ENCODE results near the gene NKAIN4.

Gene NKAIN4

DNA sequence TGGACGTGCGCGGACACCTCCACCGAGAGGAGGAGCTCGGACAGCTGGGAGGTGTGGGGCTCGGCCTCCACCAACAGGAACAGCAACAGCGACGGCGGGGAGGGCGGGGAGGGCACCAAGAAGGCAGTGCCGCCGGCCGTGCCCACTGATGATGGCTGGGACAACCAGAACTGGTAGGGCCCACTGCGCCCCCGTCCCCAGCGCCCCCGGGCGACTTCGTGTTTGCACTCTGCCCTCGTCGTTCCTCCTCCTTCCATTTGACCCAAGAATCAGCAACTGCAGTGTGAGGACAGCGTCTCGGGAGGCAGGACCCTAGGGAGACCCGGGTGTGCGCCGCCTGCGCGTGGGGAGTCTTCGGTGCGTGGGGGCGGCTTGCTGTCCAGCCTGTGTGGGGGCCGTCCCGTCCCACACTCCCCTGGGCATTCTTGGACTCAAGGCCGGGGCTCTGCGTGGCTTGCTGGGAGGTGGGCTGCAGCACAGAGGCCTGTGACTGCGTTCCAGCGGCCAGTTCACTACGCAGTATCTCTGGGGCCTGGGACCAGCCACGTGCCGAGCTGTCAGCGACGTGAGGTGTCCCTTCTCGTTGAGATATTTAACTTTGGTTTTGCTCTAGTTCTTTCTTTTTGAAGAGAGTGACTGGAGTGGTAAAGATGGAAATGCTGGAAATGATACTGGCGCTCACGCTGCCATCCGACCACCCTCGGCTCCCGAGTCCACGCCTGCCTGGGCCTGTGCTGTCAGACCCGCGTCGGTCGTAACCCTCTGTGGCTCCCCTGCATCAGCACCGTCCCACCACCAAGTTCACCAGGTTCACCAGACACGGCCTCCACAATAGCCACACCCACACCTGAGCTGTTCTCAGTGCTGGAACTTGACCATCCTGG lies 33.7 kb upstream of the NKAIN4 start:
- no peak for DNase-seq

GRCh38 chr20:63286781-63287696 lies 32.8 kb upstream of the NKAIN4 start:
- DNase-seq, result no peak

DNA sequence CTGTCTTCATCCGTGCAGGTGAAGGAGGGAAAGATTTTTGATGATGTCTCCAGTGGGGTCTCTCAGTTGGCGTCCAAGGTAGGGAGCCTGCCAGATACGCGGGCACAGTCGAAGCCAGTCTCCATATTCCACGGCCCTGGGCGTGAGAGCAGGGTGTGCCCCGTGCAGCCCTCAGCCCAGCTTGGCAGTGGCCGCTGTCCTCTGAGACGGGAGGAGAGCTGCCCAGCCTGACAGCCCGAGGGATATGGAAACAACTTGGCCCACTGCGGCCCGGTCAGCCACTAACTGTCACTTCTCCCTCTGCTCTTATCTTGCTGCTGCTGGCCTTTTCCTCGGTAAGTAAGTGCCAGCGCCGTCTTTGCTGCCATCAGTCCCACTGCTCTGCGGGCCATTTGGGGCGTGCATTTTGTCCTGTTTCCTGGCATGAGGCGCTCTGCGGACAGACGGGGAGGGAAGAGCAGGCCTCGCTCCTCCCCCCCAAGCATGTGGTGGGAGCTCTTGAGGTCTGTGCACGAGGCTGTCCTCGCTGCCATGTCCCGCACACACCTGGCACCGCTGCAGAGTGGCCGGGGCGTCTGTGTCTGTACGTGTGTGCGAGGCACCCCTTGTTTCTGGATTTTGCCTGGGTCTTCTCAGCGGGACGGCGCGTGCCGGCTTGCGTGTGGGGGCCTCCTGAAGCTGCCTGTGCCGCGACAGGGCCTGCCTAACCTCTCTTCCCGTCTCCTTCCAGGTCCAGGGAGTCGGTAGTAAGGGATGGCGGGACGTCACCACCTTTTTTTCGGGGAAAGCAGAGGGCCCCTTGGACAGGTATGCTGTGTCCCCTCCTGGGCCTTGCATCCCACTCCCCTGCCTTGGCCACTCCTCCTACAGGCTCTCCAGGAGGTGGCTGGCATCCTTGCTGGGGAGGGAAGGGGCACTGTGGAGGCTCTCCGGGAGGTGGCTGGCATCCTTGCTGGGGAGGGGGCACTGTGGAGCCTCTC lies 31.7 kb upstream of the NKAIN4 start:
- no peak for DNase-seq

DNA sequence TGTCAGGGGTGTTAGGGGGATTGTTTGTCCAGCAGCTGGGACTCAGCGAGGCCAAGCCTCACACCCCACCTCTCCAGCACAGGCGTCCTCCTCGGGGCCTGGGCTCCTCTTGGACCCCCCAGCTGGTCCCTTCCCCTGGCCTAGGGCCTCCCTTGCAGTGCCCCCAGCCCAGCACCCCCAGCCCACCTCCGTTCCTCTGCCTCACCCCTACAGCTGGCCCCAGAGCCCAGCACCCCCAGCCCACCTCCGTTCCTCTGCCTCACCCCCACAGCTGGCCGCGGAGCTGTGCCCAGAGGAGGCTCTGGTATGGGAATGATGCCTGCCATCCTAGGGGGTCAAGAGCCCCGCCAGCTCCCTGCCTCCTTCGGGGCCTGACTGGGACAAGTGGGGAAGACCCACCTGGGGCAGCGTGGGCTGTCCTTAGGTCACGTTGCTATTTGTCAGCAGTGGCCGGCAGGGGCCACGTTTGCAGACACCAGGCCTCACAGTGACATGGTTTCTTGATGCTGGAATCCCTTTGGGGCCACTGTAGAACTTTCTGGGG lies 30.8 kb upstream of the NKAIN4 start:
- no peak for DNase-seq

- DNase-seq, result no peak
Observed at GRCh38 chr20:63284544-63284949, 30.3 kb upstream of the NKAIN4 start.

- no peak for DNase-seq
Observed at GRCh38 chr20:63284083-63284440, 29.8 kb upstream of the NKAIN4 start.

DNA sequence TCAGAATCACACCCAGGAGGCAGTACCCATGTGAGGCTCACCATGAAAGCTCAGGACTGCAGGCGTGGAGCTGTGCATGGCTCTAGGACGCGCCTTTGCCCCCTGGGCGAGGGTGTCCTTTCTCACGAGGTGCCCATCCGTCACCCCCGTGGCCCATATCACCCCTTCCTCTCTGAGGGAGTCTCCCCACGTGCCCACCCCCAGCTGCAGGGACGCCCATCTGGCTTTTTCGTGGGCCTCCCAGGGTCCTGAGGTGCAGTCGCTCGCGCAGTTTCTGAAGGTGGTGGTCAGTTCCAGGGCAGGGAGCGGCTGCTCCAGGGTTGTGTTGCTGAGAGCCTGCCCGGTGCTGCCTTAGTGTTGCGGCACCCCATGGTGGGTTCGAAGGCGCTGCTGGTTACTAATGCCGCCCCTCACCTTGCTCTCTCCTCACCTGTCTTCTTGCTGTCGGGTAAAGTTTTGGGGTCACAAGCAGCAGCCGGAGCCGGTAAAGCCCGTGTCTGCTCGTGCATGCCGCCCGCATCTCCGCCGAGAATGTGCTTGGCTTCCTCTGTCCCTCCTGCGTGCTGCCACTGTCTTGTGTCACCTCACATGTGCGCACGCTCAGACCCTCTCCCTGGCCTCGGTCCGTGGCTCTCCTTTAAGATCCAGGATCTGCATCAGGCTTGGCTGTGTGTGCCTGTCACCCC lies 29.3 kb upstream of the NKAIN4 start:
- no peak for DNase-seq

DNA sequence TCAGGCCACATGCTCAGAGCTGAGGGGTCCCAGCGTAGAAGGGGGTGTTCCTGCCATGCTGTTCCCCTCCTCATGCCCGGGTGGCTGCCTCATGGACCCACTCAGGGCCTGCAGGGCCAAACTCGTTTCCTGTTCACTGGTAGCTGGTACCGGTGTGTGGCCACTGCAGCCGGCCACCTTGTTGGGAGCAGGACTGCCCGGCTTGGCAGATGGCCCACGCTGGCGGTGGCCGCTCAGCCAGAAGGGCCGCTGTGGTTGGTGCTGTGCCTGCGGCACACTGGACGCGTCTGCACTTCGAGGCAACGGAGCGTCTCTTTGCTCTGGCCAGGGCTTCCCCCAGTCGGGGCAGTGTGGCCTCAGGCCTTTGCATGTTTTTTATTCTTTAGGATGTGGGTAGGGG lies 28.7 kb upstream of the NKAIN4 start:
- DNase-seq, result no peak

GRCh38 chr20:63281742-63282665 lies 27.7 kb upstream of the NKAIN4 start:
- no peak for DNase-seq

GRCh38 chr20:63280929-63281545 lies 26.8 kb upstream of the NKAIN4 start:
- no peak for DNase-seq

- no peak for DNase-seq
Observed at GRCh38 chr20:63280371-63280770, 26.1 kb upstream of the NKAIN4 start.

- DNase-seq, result no peak
Observed at GRCh38 chr20:63279931-63280330, 25.7 kb upstream of the NKAIN4 start.

- DNase-seq, result no peak
Observed at GRCh38 chr20:63278661-63279060, 24.4 kb upstream of the NKAIN4 start.

- no peak for DNase-seq
Observed at GRCh38 chr20:63277466-63278272, 23.4 kb upstream of the NKAIN4 start.

DNA sequence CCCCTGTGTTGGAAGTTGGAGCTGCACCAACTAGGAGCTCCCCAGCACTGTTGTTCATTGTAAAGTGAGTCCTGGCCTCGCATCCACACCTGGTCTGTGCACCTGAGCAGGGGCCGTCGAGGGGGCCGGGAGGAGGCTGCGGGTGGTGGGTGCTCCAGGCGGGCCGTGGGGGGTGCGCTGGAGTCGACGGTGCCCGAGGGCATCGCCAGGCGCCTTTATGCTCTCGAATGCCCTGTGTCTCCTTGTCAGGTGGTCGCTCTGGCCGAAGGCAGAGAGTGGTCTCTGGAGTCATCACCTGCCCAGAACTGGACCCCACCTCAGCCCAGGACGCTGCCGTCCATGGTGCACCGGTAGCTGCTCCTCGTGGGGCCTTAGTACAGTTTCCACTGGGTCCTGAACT lies 22.7 kb upstream of the NKAIN4 start:
- no peak for DNase-seq

DNA sequence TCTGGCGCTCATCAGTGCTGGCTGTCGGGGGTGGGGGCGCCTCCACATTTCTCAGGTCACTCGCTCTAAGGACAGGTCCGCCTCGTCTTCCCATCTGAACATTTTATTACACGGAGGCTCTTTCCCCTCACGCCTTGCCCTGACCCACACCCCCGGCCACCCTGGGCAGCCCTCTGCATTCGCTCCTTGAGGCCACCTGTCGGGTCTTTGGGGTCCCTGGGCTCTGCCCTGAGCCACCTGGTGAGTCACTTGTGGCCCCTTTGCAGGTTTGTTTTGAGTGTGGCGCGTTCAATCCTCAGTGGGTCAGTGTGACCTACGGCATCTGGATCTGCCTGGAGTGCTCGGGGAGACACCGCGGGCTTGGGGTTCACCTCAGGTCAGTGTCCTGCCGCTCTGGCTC lies 21.6 kb upstream of the NKAIN4 start:
- no peak for DNase-seq

GRCh38 chr20:63274381-63275228 lies 20.3 kb upstream of the NKAIN4 start:
- no peak for DNase-seq

DNA sequence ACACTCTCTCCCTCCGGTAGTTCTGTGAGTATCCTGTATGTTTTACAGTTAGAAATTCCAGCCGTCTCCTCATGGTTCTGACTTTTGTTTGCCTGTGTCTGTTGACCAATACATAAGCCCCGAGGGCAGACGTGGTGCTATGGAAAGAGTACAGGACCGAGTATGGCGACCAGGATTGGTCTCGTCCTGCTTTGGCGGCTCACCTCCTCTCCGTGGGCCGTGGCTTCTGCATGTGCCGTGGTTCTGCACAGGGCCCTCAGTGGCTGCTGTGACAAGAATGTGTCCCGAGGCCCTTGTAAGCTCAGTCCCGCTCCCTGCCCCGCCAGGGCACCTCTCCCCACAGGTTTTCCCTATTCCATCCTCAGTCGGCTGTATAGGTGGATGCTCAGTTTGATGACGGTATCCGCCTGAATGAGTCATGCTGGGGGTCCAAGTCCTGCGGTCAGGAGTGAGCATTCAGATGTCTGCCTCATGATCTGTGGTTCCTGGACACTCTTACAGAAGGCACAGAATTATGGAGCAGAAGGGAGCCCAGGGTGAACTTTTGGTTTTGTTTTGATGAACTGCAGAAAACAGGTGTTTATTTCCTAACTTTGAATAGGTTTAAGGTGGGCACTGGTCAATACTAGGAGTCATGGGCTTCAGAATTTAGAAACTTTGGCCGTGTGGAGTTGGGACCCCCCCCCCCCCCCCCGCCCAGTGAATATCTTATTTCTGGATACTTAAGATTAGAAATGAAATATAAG lies 19.5 kb upstream of the NKAIN4 start:
- DNase-seq, result no peak
